SJSA1 (cell line): ENCODE results near the gene RBP2. TPM values are rescaled to one million over a fixed set of nuclear protein-coding genes. Genes with fewer than 3 reads are reported as not detected.

Source experiments
- DNase-seq, 2 experiments: peaks; one replicate each; pipeline ENCODE4 v3.0.0-alpha.2; 2015 to 2020; ENCODE audit warnings: low spot score in 2 of 2, low read depth in 1 of 2
- H3K27ac ChIP-seq: fragments of 250-450 bp; sonication (Bioruptor Pico); 2 replicates; pipeline ENCODE4 v1.5.1; 2020; ENCODE audit warnings: mild to moderate bottlenecking, moderate library complexity
- H3K27me3 ChIP-seq: fragments of 250-450 bp; sonication (Bioruptor Pico); replicated peaks from 2 replicates; pipeline ENCODE4 v1.5.1; 2020; ENCODE audit warnings: mild to moderate bottlenecking, moderate library complexity
- H3K36me3 ChIP-seq: fragments of 250-450 bp; sonication (Bioruptor Pico); 2 replicates; pipeline ENCODE4 v1.5.1; 2020; ENCODE audit warnings: mild to moderate bottlenecking
- H3K4me1 ChIP-seq: fragments of 250-450 bp; sonication (Bioruptor Pico); replicated peaks from 2 replicates; pipeline ENCODE4 v1.6.1; 2021; ENCODE audit warnings: mild to moderate bottlenecking
- H3K4me3 ChIP-seq: fragments of 250-450 bp; sonication (Bioruptor Pico); 2 replicates; pipeline ENCODE4 v1.5.1; 2020; ENCODE audit warnings: mild to moderate bottlenecking
- H3K9me3 ChIP-seq: fragments of 250-450 bp; sonication (Bioruptor Pico); replicated peaks from 2 replicates; pipeline ENCODE4 v1.5.1; 2020; ENCODE audit warnings: mild to moderate bottlenecking
- total RNA-seq: library from RNA; depleted of rRNA; stranded (reverse); fragments of >200 nt; shearing (Covaris generic); gene quantifications from 2 replicates; pipeline ENCODE4 v1.2.3, GENCODE V29; 2014

RBP2 gene
- total RNA-seq, 1 experiment from 2014 or later = not detected

- Histone ChIP-seq H3K27ac (no peak overlapping the region), H3K27me3 (no peaks in the 10 kb centered on the region), H3K4me1 (no peaks in the 10 kb centered on the region), H3K4me3 (no peak overlapping the region), H3K36me3 (no peaks in the 10 kb centered on the region), H3K9me3 (no peaks in the 10 kb centered on the region)
- DNase-seq = no peak
Observed at GRCh38 chr3:139468399-139468798, 7.9 kb downstream of the RBP2 start.

GRCh38 chr3:139466360-139466759, 10.0 kb downstream of the RBP2 start:
- Histone ChIP-seq H3K36me3 (no peaks in the 10 kb centered on the region), H3K27ac (no peak overlapping the region), H3K4me1 (no peaks in the 10 kb centered on the region), H3K4me3 (no peak overlapping the region), H3K9me3 (no peaks in the 10 kb centered on the region), H3K27me3 (no peaks in the 10 kb centered on the region)
- no peak for DNase-seq

- no peak overlapping the region for H3K4me3 ChIP-seq
- H3K27me3 ChIP-seq = no peaks in the 10 kb centered on the region
- no peaks in the 10 kb centered on the region for H3K9me3 ChIP-seq
- no peak for DNase-seq
- no peaks in the 10 kb centered on the region for H3K36me3 ChIP-seq
- H3K4me1 ChIP-seq = no peaks in the 10 kb centered on the region
- no peak overlapping the region for H3K27ac ChIP-seq
Observed at GRCh38 chr3:139465636-139466035, 10.7 kb downstream of the RBP2 start.

- H3K27me3 ChIP-seq = no peaks in the 10 kb centered on the region
- H3K27ac ChIP-seq = no peak overlapping the region
- H3K9me3 ChIP-seq = no peaks in the 10 kb centered on the region
- no peak overlapping the region for H3K4me3 ChIP-seq
- DNase-seq = no peak
- H3K36me3 ChIP-seq = no peaks in the 10 kb centered on the region
- no peaks in the 10 kb centered on the region for H3K4me1 ChIP-seq
Observed at GRCh38 chr3:139463466-139463865, 12.8 kb downstream of the RBP2 start.

GRCh38 chr3:139460529-139460928, 15.8 kb downstream of the RBP2 start:
- Histone ChIP-seq H3K27me3 (no peaks in the 10 kb centered on the region), H3K27ac (no peak overlapping the region), H3K4me3 (no peak overlapping the region), H3K36me3 (no peaks in the 10 kb centered on the region), H3K9me3 (no peaks in the 10 kb centered on the region), H3K4me1 (no peaks in the 10 kb centered on the region)
- DNase-seq = no peak

- H3K27ac ChIP-seq = no peak overlapping the region
- no peaks in the 10 kb centered on the region for H3K4me1 ChIP-seq
- H3K9me3 ChIP-seq = no peaks in the 10 kb centered on the region
- H3K4me3 ChIP-seq = no peak overlapping the region
- no peak for DNase-seq
- no peaks in the 10 kb centered on the region for H3K27me3 ChIP-seq
- H3K36me3 ChIP-seq = no peaks in the 10 kb centered on the region
Observed at GRCh38 chr3:139460076-139460475, 16.2 kb downstream of the RBP2 start.

GRCh38 chr3:139458348-139458747, 18.0 kb downstream of the RBP2 start:
- Histone ChIP-seq H3K36me3 (no peaks in the 10 kb centered on the region), H3K27me3 (no peaks in the 10 kb centered on the region), H3K9me3 (no peaks in the 10 kb centered on the region), H3K4me1 (no peaks in the 10 kb centered on the region), H3K4me3 (no peak overlapping the region), H3K27ac (no peak overlapping the region)
- DNase-seq = no peak

GRCh38 chr3:139457066-139457465, 19.2 kb downstream of the RBP2 start:
- no peak for DNase-seq

GRCh38 chr3:139456386-139456785, 19.9 kb downstream of the RBP2 start:
- no peak overlapping the region for H3K27ac ChIP-seq

More at GRCh38 chr3:139457066-139457465, 19.2 kb downstream of the RBP2 start:
- no peak overlapping the region for H3K4me3 ChIP-seq
- H3K9me3 ChIP-seq = no peaks in the 10 kb centered on the region
- no peaks in the 10 kb centered on the region for H3K27me3 ChIP-seq
- H3K27ac ChIP-seq = no peak overlapping the region
- no peaks in the 10 kb centered on the region for H3K36me3 ChIP-seq
- no peaks in the 10 kb centered on the region for H3K4me1 ChIP-seq

GRCh38 chr3:139455855-139456254, 20.5 kb downstream of the RBP2 start:
- no peaks in the 10 kb centered on the region for H3K4me1 ChIP-seq
- no peaks in the 10 kb centered on the region for H3K9me3 ChIP-seq
- H3K27me3 ChIP-seq = no peaks in the 10 kb centered on the region
- DNase-seq = no peak
- H3K4me3 ChIP-seq = no peak overlapping the region
- no peak overlapping the region for H3K27ac ChIP-seq
- H3K36me3 ChIP-seq = no peaks in the 10 kb centered on the region

More at GRCh38 chr3:139456386-139456785, 19.9 kb downstream of the RBP2 start:
- no peak for DNase-seq
- Histone ChIP-seq H3K27me3 (no peaks in the 10 kb centered on the region), H3K9me3 (no peaks in the 10 kb centered on the region), H3K36me3 (no peaks in the 10 kb centered on the region), H3K4me3 (no peak overlapping the region), H3K4me1 (no peaks in the 10 kb centered on the region)

GRCh38 chr3:139455206-139455605, 21.1 kb downstream of the RBP2 start:
- Histone ChIP-seq H3K27ac (no peak overlapping the region), H3K27me3 (no peaks in the 10 kb centered on the region), H3K4me1 (no peaks in the 10 kb centered on the region), H3K4me3 (no peak overlapping the region), H3K9me3 (no peaks in the 10 kb centered on the region), H3K36me3 (no peaks in the 10 kb centered on the region)
- no peak for DNase-seq

GRCh38 chr3:139454346-139454745, 22.0 kb downstream of the RBP2 start:
- Histone ChIP-seq H3K4me1 (no peaks in the 10 kb centered on the region), H3K36me3 (no peaks in the 10 kb centered on the region), H3K27me3 (no peaks in the 10 kb centered on the region), H3K27ac (no peak overlapping the region), H3K9me3 (no peaks in the 10 kb centered on the region), H3K4me3 (no peak overlapping the region)
- DNase-seq = no peak

- H3K27ac ChIP-seq = no peak overlapping the region
- H3K27me3 ChIP-seq = no peaks in the 10 kb centered on the region
- H3K9me3 ChIP-seq = no peaks in the 10 kb centered on the region
- no peak for DNase-seq
- no peaks in the 10 kb centered on the region for H3K36me3 ChIP-seq
- H3K4me1 ChIP-seq = no peaks in the 10 kb centered on the region
- H3K4me3 ChIP-seq = no peak overlapping the region
Observed at GRCh38 chr3:139450159-139450558, 26.2 kb downstream of the RBP2 start.

- Histone ChIP-seq H3K4me1 (no peaks in the 10 kb centered on the region), H3K36me3 (no peaks in the 10 kb centered on the region), H3K27ac (no peak overlapping the region), H3K4me3 (no peak overlapping the region), H3K9me3 (no peaks in the 10 kb centered on the region), H3K27me3 (no peaks in the 10 kb centered on the region)
- DNase-seq = no peak
Observed at GRCh38 chr3:139449566-139449965, 26.8 kb downstream of the RBP2 start.

- Histone ChIP-seq H3K9me3 (no peaks in the 10 kb centered on the region), H3K27ac (no peak overlapping the region)
- no peak for DNase-seq
Observed at GRCh38 chr3:139448104-139448503, 28.2 kb downstream of the RBP2 start.

More at GRCh38 chr3:139448104-139448503, 28.2 kb downstream of the RBP2 start:
- no peak overlapping the region for H3K4me3 ChIP-seq
- no peaks in the 10 kb centered on the region for H3K27me3 ChIP-seq
- H3K36me3 ChIP-seq = no peaks in the 10 kb centered on the region
- no peaks in the 10 kb centered on the region for H3K4me1 ChIP-seq
